ENCODE measurements around the gene ANXA8. TPM values are rescaled to one million over a fixed set of nuclear protein-coding genes. Genes with fewer than 3 reads are reported as not detected.
A peak's percentile ranks its signal among the peaks of the same experiment; 100 is the strongest.
"Not testable (repeated sequence)": the region's sequence is repeated elsewhere in the genome, so short reads cannot be mapped to it uniquely, and the experiment has no call there.

ANXA8 gene
- total RNA-seq: 2.5 TPM

- intact Hi-C loops (cut with DNase I); DNase-seq (ENCODE audit: low spot score): not testable (repeated sequence)
- peak; percentile 35 for ATAC-seq
Measured at GRCh38 chr10:47483923-47484322, at the start of gene ANXA8. Gene ANXA8 (minus strand): TSS chr10:47484115. CDS start chr10:47483933, 182 bp downstream.

GRCh38 chr10:47523475-47523874 lies 39.6 kb upstream of the ANXA8 start, which contains the start of gene AGAP9:
Gene AGAP9 (minus strand): TSS chr10:47523638. CDS start chr10:47523526, 112 bp downstream.
- ATAC-seq; DNase-seq (ENCODE audit: low spot score); intact Hi-C loops (cut with DNase I): not testable (repeated sequence)

- DNase-seq (ENCODE audit: low spot score); intact Hi-C loops (cut with DNase I); ATAC-seq: not testable (repeated sequence)
Measured at GRCh38 chr10:47502313-47502712, 18.4 kb upstream of the ANXA8 start.

GRCh38 chr10:47494226-47494625 lies 10.3 kb upstream of the ANXA8 start:
- intact Hi-C loops (cut with DNase I); ATAC-seq; DNase-seq (ENCODE audit: low spot score): not testable (repeated sequence)

- intact Hi-C loops (cut with DNase I); DNase-seq (ENCODE audit: low spot score); ATAC-seq: not testable (repeated sequence)
Measured at GRCh38 chr10:47491600-47491999, 7.7 kb upstream of the ANXA8 start, which contains the start of gene FAM25G. Gene FAM25G (minus strand): TSS chr10:47491700. CDS start chr10:47491674, 26 bp downstream.

GRCh38 chr10:47489630-47490029 lies 5.7 kb upstream of the ANXA8 start:
- intact Hi-C loops (cut with DNase I); ATAC-seq; DNase-seq (ENCODE audit: low spot score): not testable (repeated sequence)

- intact Hi-C loops (cut with DNase I); ATAC-seq; DNase-seq (ENCODE audit: low spot score): not testable (repeated sequence)
Measured at GRCh38 chr10:47485943-47486342, 2.0 kb upstream of the ANXA8 start.

GRCh38 chr10:47484786-47485185 lies 871 bp upstream of the ANXA8 start:
- ATAC-seq; DNase-seq (ENCODE audit: low spot score); intact Hi-C loops (cut with DNase I): not testable (repeated sequence)

- ATAC-seq; DNase-seq (ENCODE audit: low spot score); intact Hi-C loops (cut with DNase I): not testable (repeated sequence)
Measured at GRCh38 chr10:47482367-47482766, 1.5 kb downstream of the ANXA8 start.

GRCh38 chr10:47481768-47482181 lies 2.1 kb downstream of the ANXA8 start:
- DNase-seq (ENCODE audit: low spot score); ATAC-seq; intact Hi-C loops (cut with DNase I): not testable (repeated sequence)

GRCh38 chr10:47481182-47481766 lies 2.6 kb downstream of the ANXA8 start:
- DNase-seq (ENCODE audit: low spot score); intact Hi-C loops (cut with DNase I); ATAC-seq: not testable (repeated sequence)

GRCh38 chr10:47480133-47480532 lies 3.8 kb downstream of the ANXA8 start:
- DNase-seq (ENCODE audit: low spot score); intact Hi-C loops (cut with DNase I): not testable (repeated sequence)
- ATAC-seq: peak; percentile 43

- DNase-seq (ENCODE audit: low spot score); intact Hi-C loops (cut with DNase I); ATAC-seq: not testable (repeated sequence)
Measured at GRCh38 chr10:47478114-47478513, 5.8 kb downstream of the ANXA8 start.

GRCh38 chr10:47477078-47477477 lies 6.8 kb downstream of the ANXA8 start:
- ATAC-seq; DNase-seq (ENCODE audit: low spot score); intact Hi-C loops (cut with DNase I): not testable (repeated sequence)

GRCh38 chr10:47475101-47475500 lies 8.8 kb downstream of the ANXA8 start:
- DNase-seq (ENCODE audit: low spot score); ATAC-seq; intact Hi-C loops (cut with DNase I): not testable (repeated sequence)

GRCh38 chr10:47473516-47473915 lies 10.4 kb downstream of the ANXA8 start:
- intact Hi-C loops (cut with DNase I); DNase-seq (ENCODE audit: low spot score); ATAC-seq: not testable (repeated sequence)

- DNase-seq (ENCODE audit: low spot score); intact Hi-C loops (cut with DNase I); ATAC-seq: not testable (repeated sequence)
Measured at GRCh38 chr10:47472647-47473046, 11.3 kb downstream of the ANXA8 start.

- intact Hi-C loops (cut with DNase I): not testable (repeated sequence)
- peak; percentile 47 for ATAC-seq
Measured at GRCh38 chr10:47472072-47472471, 11.8 kb downstream of the ANXA8 start.

GRCh38 chr10:47468731-47469528 lies 15.0 kb downstream of the ANXA8 start:
- DNase-seq (ENCODE audit: low spot score); intact Hi-C loops (cut with DNase I); ATAC-seq: not testable (repeated sequence)

More at GRCh38 chr10:47472072-47472471, 11.8 kb downstream of the ANXA8 start:
- not testable (repeated sequence) for DNase-seq (ENCODE audit: low spot score)
